Endothelial cell of umbilical vein (primary cell): ENCODE data around the gene CDK15. TPM values are rescaled to one million over a fixed set of nuclear protein-coding genes. Genes with fewer than 3 reads are reported as not detected.

Experiments used
- BruUV-seq: library from RNA; stranded (reverse); fragments of 400-500 nt; replicated peaks from 2 replicates; lab custom pipeline; 2021; lab: Mats Ljungman, UMichigan
- CTCF ChIA-PET: fragments of 300-600, 350-600 bp; sonication (Branson Sonifier 250); formaldehyde crosslinking; loops from one replicate; lab custom pipeline; 2021; ENCODE audit warnings: antibody characterized with exemption, inconsistent platforms; lab: Charles Lee
- POLR2A ChIA-PET: fragments of 300-600, 350-600 bp; sonication (Branson Sonifier 250); formaldehyde crosslinking; loops from one replicate; lab custom pipeline; 2021; ENCODE audit warnings: antibody characterized with exemption, inconsistent platforms; lab: Charles Lee
- DNase-seq: peaks from one replicate; pipeline ENCODE4 v3.0.0-alpha.2; 2011; ENCODE audit warnings: low read depth, low spot score
- FAIRE-seq: peaks from 2 replicates; lab custom pipeline; 2011; peaks lifted over from hg19 to GRCh38; lab: Jason Lieb, UNC
- H2AFZ ChIP-seq: 2 replicates; pipeline ENCODE4 v1.6.0; 2012; ENCODE audit warnings: low read depth, low read length, control low read depth, inconsistent platforms
- H3K27ac ChIP-seq: 2 replicates; pipeline ENCODE4 v1.5.1; 2011; ENCODE audit warnings: low read depth, mild to moderate bottlenecking, control low read depth, low read length, moderate library complexity; ENCODE audit not compliant: insufficient read depth
- H3K27me3 ChIP-seq, 2 experiments: 2 replicates each; pipeline versions ENCODE4 v1.6.0 to v1.6.1; 2011; ENCODE audit warnings: low read length in 2 of 2, mixed read lengths in 1 of 2; ENCODE audit not compliant: control insufficient read depth in 2 of 2, insufficient read depth in 2 of 2
- H3K36me3 ChIP-seq, 2 experiments: 2 replicates in 1 of 2; 3 replicates in 1 of 2; pipeline ENCODE4 v1.5.1; 2011; ENCODE audit warnings: low read length in 2 of 2, mild to moderate bottlenecking in 1 of 2, moderate library complexity in 1 of 2; ENCODE audit not compliant: control insufficient read depth in 2 of 2, insufficient read depth in 2 of 2; ENCODE audit errors: extremely low read depth in 1 of 2
- H3K4me1 ChIP-seq: 3 replicates; pipeline ENCODE4 v1.5.1; 2011; ENCODE audit warnings: mild to moderate bottlenecking, low read length; ENCODE audit not compliant: control insufficient read depth, insufficient read depth; ENCODE audit errors: extremely low read depth
- H3K4me2 ChIP-seq: 2 replicates; pipeline ENCODE4 v1.6.1; 2011; ENCODE audit warnings: low read length, control low read depth, mixed read lengths; ENCODE audit not compliant: insufficient read depth
- H3K4me3 ChIP-seq, 3 experiments: fragments of 200-600 bp in 1 of 3; sonication (generic), shearing (Covaris generic) in 1 of 3; replicated peaks in 1 of 3; 2 replicates each; pipeline ENCODE4 v1.5.1; 2011 to 2016; ENCODE audit warnings: control low read depth in 3 of 3, low read length in 3 of 3, mild to moderate bottlenecking in 2 of 3, inconsistent platforms in 1 of 3, low read depth in 1 of 3, moderate library complexity in 1 of 3; ENCODE audit not compliant: insufficient read depth in 1 of 3
- H3K79me2 ChIP-seq: 2 replicates; pipeline ENCODE4 v1.6.0; 2012; ENCODE audit warnings: low read length, inconsistent platforms; ENCODE audit not compliant: control insufficient read depth, insufficient read depth
- H3K9ac ChIP-seq: replicated peaks from 2 replicates; pipeline ENCODE3; 2011; ENCODE audit warnings: low read length, control low read depth; ENCODE audit not compliant: insufficient read depth; ENCODE audit errors: extremely low read depth
- H3K9me1 ChIP-seq: replicated peaks from 3 replicates; pipeline ENCODE4 v1.6.0; 2011; ENCODE audit warnings: mild to moderate bottlenecking, low read length; ENCODE audit not compliant: control insufficient read depth, insufficient read depth; ENCODE audit errors: extremely low read depth
- H3K9me3 ChIP-seq: replicated peaks from 2 replicates; pipeline ENCODE4 v1.5.1; 2012; ENCODE audit warnings: low read length, inconsistent platforms; ENCODE audit not compliant: control insufficient read depth, insufficient read depth
- H4K20me1 ChIP-seq: replicated peaks from 2 replicates; pipeline ENCODE3; 2011; ENCODE audit warnings: mild to moderate bottlenecking, low read length; ENCODE audit not compliant: control insufficient read depth, insufficient read depth; ENCODE audit errors: extremely low read depth
- CTCF ChIP-seq, 2 donors: IDR thresholded peaks; 1 replicate in 1 of 2; 2 replicates in 1 of 2; pipeline ENCODE4 v1.5.1; 2011; ENCODE audit warnings: low read length in 2 of 2, mild to moderate bottlenecking in 2 of 2, moderate library complexity in 2 of 2, control low read depth in 1 of 2, inconsistent platforms in 1 of 2, low read depth in 1 of 2; ENCODE audit not compliant: insufficient read depth in 1 of 2; ENCODE audit errors: extremely low read depth in 1 of 2
- EZH2 ChIP-seq: IDR thresholded peaks from 2 replicates; pipeline ENCODE4 v1.6.1; 2012; ENCODE audit warnings: borderline replicate concordance, low read depth, mild to moderate bottlenecking, moderate library complexity, low read length, inconsistent platforms; ENCODE audit not compliant: severe bottlenecking
- FOS ChIP-seq: IDR thresholded peaks from 2 replicates; pipeline ENCODE4 v1.6.1; 2011; ENCODE audit warnings: mild to moderate bottlenecking, low read length, moderate library complexity, borderline replicate concordance; ENCODE audit not compliant: insufficient read depth
- GATA2 ChIP-seq: IDR thresholded peaks from 2 replicates; pipeline ENCODE4 v1.7.0; 2011; ENCODE audit warnings: low read depth, mild to moderate bottlenecking, moderate library complexity, mixed read lengths, low read length; ENCODE audit not compliant: insufficient read length, insufficient read depth
- MYC ChIP-seq: IDR thresholded peaks from one replicate; pipeline ENCODE4 v1.6.1; 2011; ENCODE audit warnings: mild to moderate bottlenecking, low read depth, low read length
- POLR2A ChIP-seq: IDR thresholded peaks from 2 replicates; pipeline ENCODE4 v1.6.1; 2012; ENCODE audit warnings: low read depth, mild to moderate bottlenecking, control low read depth, low read length
- POLR2AphosphoS5 ChIP-seq: IDR thresholded peaks from 2 replicates; pipeline ENCODE4 v1.6.1; 2012; ENCODE audit warnings: low read depth, mild to moderate bottlenecking, control low read depth, low read length, moderate library complexity; ENCODE audit not compliant: insufficient read depth
- dilution Hi-C: fragments of 300-500 bp; cut with MboI; formaldehyde crosslinking; loops from one replicate; pipeline ENCODE4 v1.15.0; 2019; ENCODE audit warnings: low sequenced_read_pairs; ENCODE audit not compliant: extremely low pct_ligation_motif_present
- intact Hi-C: fragments of 100-400 bp; cut with micrococcal nuclease; formaldehyde crosslinking; loops from one replicate; pipeline ENCODE4 v1.10.0; 2022
- polyA plus RNA-seq, 4 experiments: library from polyadenylated mRNA; depleted of rRNA in 3 of 4; stranded (reverse) in 3 of 4; unstranded in 1 of 4; fragments of >200 nt; gene quantifications; 2 replicates each; pipeline versions ENCODE4 v1.2.1 to v1.2.3, GENCODE V29; 2011 to 2012; ENCODE audit warnings: missing spikeins in 1 of 4
- total RNA-seq: library from RNA; stranded (reverse); gene quantifications from 2 replicates; pipeline ENCODE4 v1.2.3, GENCODE V29; 2021
- TF ChIP-seq, protein P1 (sequence below): IDR thresholded peaks from 2 replicates; pipeline ENCODE4 v1.6.1; 2011; ENCODE audit not compliant: insufficient read depth, insufficient read length

The CDK15 gene
- total and polyA plus RNA-seq, 2 donors (not counting 3 experiments of a cell fraction or from before 2014, with no cell fraction given) = not detected

GRCh38 chr2:201827621-201828020 lies 21.3 kb downstream of the CDK15 start:
- H3K9me1 ChIP-seq = no peaks in the 10 kb centered on the region
- no peak for TF ChIP-seq CTCF (IDR thresholded peaks at IDR 0.05; ENCODE audit: extremely low read depth in 1 of 2, insufficient read depth in 1 of 2, low read depth in 1 of 2, low read length in 2 of 2)
- TF ChIP-seq FOS = no peak
- no peak for TF ChIP-seq POLR2A
- TF ChIP-seq, protein P1, sequence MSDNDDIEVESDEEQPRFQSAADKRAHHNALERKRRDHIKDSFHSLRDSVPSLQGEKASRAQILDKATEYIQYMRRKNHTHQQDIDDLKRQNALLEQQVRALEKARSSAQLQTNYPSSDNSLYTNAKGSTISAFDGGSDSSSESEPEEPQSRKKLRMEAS = no peak
- no peak for TF ChIP-seq EZH2
- no peak for TF ChIP-seq MYC
- TF ChIP-seq GATA2 = no peak
- no peak for TF ChIP-seq POLR2AphosphoS5

More at GRCh38 chr2:201827621-201828020, 21.3 kb downstream of the CDK15 start:
- FAIRE-seq = no peak
- Histone ChIP-seq H3K36me3 (no peaks in the 10 kb centered on the region), H2AFZ (no peak overlapping the region), H3K9me3 (no peaks in the 10 kb centered on the region), H3K4me3 (no peak overlapping the region), H3K79me2 (no peaks in the 10 kb centered on the region), H3K27ac (no peak overlapping the region), H4K20me1 (no peaks in the 10 kb centered on the region), H3K4me1 (no peaks in the 10 kb centered on the region), H3K27me3 (peaks cover 7 to 8% of the 10 kb centered on the region in 2 experiments), H3K4me2 (no peak overlapping the region), H3K9ac (no peak overlapping the region)
- POLR2A ChIA-PET = no interaction called here
- intact Hi-C loops (no loop called here), dilution Hi-C loops (no loop called here)
- no peak for DNase-seq
- CTCF ChIA-PET = no interaction called here
- no TSS peak for BruUV-seq
